HEK293 (cell line): ENCODE results near the gene PCBP3.

Experiments
- CTCF ChIA-PET: fragments of 350-600 bp; formaldehyde crosslinking; extraction: SDS; loops from one replicate; lab custom pipeline; 2021; ENCODE audit warnings: antibody characterized with exemption; lab: Yijun Ruan, JAX
- POLR2A ChIA-PET: fragments of 300-600 bp; formaldehyde crosslinking; extraction: SDS; loops from one replicate; lab custom pipeline; 2020; ENCODE audit warnings: antibody characterized with exemption, inconsistent platforms; lab: Yijun Ruan, JAX
- H3K27ac ChIP-seq: fragments of 200-500 bp; sonication (Bioruptor generic); 2 replicates; pipeline ENCODE4 v1.5.1; 2014; ENCODE audit warnings: low read depth, low read length, control low read depth, inconsistent platforms; ENCODE audit errors: extremely low read depth
- H3K36me3 ChIP-seq, 2 experiments: fragments of 200-500 bp in 1 of 2; sonication (Bioruptor generic) in 1 of 2; 1 replicate in 1 of 2; 2 replicates in 1 of 2; pipeline ENCODE4 v1.5.1; 2014 to 2017; ENCODE audit warnings: inconsistent platforms in 2 of 2, low read length in 2 of 2; ENCODE audit not compliant: control insufficient read depth in 2 of 2, insufficient read depth in 1 of 2
- H3K4me1 ChIP-seq: fragments of 200-500 bp; sonication (Bioruptor generic); 2 replicates; pipeline ENCODE4 v1.5.1; 2014; ENCODE audit warnings: mild to moderate bottlenecking, low read length, inconsistent platforms; ENCODE audit not compliant: control insufficient read depth, insufficient read depth
- H3K4me3 ChIP-seq: 2 replicates; pipeline ENCODE4 v1.5.1; 2011; ENCODE audit warnings: low read depth, mild to moderate bottlenecking, control low read depth, low read length, moderate library complexity
- H3K9me3 ChIP-seq: fragments of 200-500 bp; sonication (Bioruptor generic); 2 replicates; pipeline ENCODE4 v1.5.1; 2014; ENCODE audit warnings: low read depth, low read length, inconsistent platforms; ENCODE audit not compliant: control insufficient read depth, insufficient read depth
- GLIS1 ChIP-seq: fragments of 450-650 bp; formaldehyde crosslinking; IDR thresholded peaks from 2 replicates; pipeline ENCODE4 v1.5.1; 2016; ENCODE audit warnings: missing biosample characterization, missing genetic modification characterization
- HOXD13 ChIP-seq: sonication (generic); formaldehyde crosslinking; IDR thresholded peaks from 2 replicates; pipeline ENCODE4 v1.8.0; 2022; ENCODE audit warnings: missing genetic modification reagents, borderline replicate concordance
- MEIS1 ChIP-seq: sonication (generic); formaldehyde crosslinking; IDR thresholded peaks from 2 replicates; pipeline ENCODE4 v1.8.1; 2022; ENCODE audit warnings: missing genetic modification reagents, mild to moderate bottlenecking, borderline replicate concordance
- MZF1 ChIP-seq: fragments of 450-650 bp; formaldehyde crosslinking; IDR thresholded peaks from 2 replicates; pipeline ENCODE4 v1.5.1; 2017; ENCODE audit warnings: missing biosample characterization, missing genetic modification characterization, borderline replicate concordance
- RBAK ChIP-seq: fragments of 450-650 bp; formaldehyde crosslinking; IDR thresholded peaks from 2 replicates; pipeline ENCODE4 v1.5.1; 2016; ENCODE audit warnings: missing biosample characterization, missing genetic modification characterization
- SP3 ChIP-seq: fragments of 450-650 bp; formaldehyde crosslinking; IDR thresholded peaks from 2 replicates; pipeline ENCODE4 v1.5.1; 2016; ENCODE audit warnings: missing biosample characterization, missing genetic modification characterization
- TCF7L2 ChIP-seq: IDR thresholded peaks from 2 replicates; pipeline ENCODE4 v1.6.1; 2011; ENCODE audit warnings: low read depth, mild to moderate bottlenecking, inconsistent platforms, low read length, moderate library complexity, borderline replicate concordance
- ZBTB10 ChIP-seq: fragments of 450-650 bp; formaldehyde crosslinking; IDR thresholded peaks from 2 replicates; pipeline ENCODE4 v1.5.1; 2016; ENCODE audit warnings: missing biosample characterization, missing genetic modification characterization
- ZBTB20 ChIP-seq: fragments of 450-650 bp; formaldehyde crosslinking; IDR thresholded peaks from 2 replicates; pipeline ENCODE4 v1.5.1; 2016; ENCODE audit warnings: missing biosample characterization, missing genetic modification characterization
- ZEB2 ChIP-seq: fragments of 450-650 bp; formaldehyde crosslinking; IDR thresholded peaks from 2 replicates; pipeline ENCODE4 v1.5.1; 2016; ENCODE audit warnings: missing biosample characterization, missing genetic modification characterization
- ZFP41 ChIP-seq: fragments of 450-650 bp; formaldehyde crosslinking; IDR thresholded peaks from 2 replicates; pipeline ENCODE4 v1.5.1; 2016; ENCODE audit warnings: missing biosample characterization, missing genetic modification characterization, borderline replicate concordance
- ZNF112 ChIP-seq: fragments of 450-650 bp; formaldehyde crosslinking; IDR thresholded peaks from 2 replicates; pipeline ENCODE4 v1.5.0; 2017; ENCODE audit warnings: missing biosample characterization, missing genetic modification characterization
- ZNF138 ChIP-seq: fragments of 450-650 bp; formaldehyde crosslinking; IDR thresholded peaks from 2 replicates; pipeline ENCODE4 v1.5.1; 2016; ENCODE audit warnings: missing biosample characterization, missing genetic modification characterization, borderline replicate concordance
- ZNF169 ChIP-seq: fragments of 450-650 bp; formaldehyde crosslinking; IDR thresholded peaks from 2 replicates; pipeline ENCODE4 v1.5.1; 2016; ENCODE audit warnings: missing biosample characterization, missing genetic modification characterization
- ZNF174 ChIP-seq: fragments of 450-650 bp; formaldehyde crosslinking; IDR thresholded peaks from 2 replicates; pipeline ENCODE4 v1.5.0; 2017; ENCODE audit warnings: missing biosample characterization, mild to moderate bottlenecking, missing genetic modification characterization
- ZNF2 ChIP-seq: fragments of 450-650 bp; formaldehyde crosslinking; IDR thresholded peaks from 2 replicates; pipeline ENCODE4 v1.5.1; 2016; ENCODE audit warnings: missing biosample characterization, missing genetic modification characterization
- ZNF449 ChIP-seq: fragments of 450-650 bp; formaldehyde crosslinking; IDR thresholded peaks from 2 replicates; pipeline ENCODE4 v1.5.1; 2017; ENCODE audit warnings: missing biosample characterization, mild to moderate bottlenecking, missing genetic modification characterization, moderate library complexity
- ZNF585B ChIP-seq: fragments of 450-650 bp; formaldehyde crosslinking; IDR thresholded peaks from 2 replicates; pipeline ENCODE4 v1.5.1; 2016; ENCODE audit warnings: missing biosample characterization, missing genetic modification characterization
- ZNF596 ChIP-seq: fragments of 450-650 bp; IDR thresholded peaks from 2 replicates; pipeline ENCODE4 v1.5.0; 2018; ENCODE audit warnings: missing biosample characterization, mild to moderate bottlenecking, missing genetic modification characterization, moderate library complexity
- ZNF623 ChIP-seq: fragments of 450-650 bp; formaldehyde crosslinking; IDR thresholded peaks from 2 replicates; pipeline ENCODE4 v1.5.1; 2016; ENCODE audit warnings: missing biosample characterization, missing genetic modification characterization
- ZNF624 ChIP-seq: fragments of 450-650 bp; formaldehyde crosslinking; IDR thresholded peaks from 2 replicates; pipeline ENCODE4 v1.5.1; 2017; ENCODE audit warnings: missing biosample characterization, missing genetic modification characterization
- ZNF777 ChIP-seq: fragments of 450-650 bp; formaldehyde crosslinking; IDR thresholded peaks from 2 replicates; pipeline ENCODE4 v1.5.1; 2017; ENCODE audit warnings: missing biosample characterization, missing genetic modification characterization, borderline replicate concordance
- ZNF837 ChIP-seq: fragments of 450-650 bp; formaldehyde crosslinking; IDR thresholded peaks from 2 replicates; pipeline ENCODE4 v1.5.1; 2016; ENCODE audit warnings: missing biosample characterization, missing genetic modification characterization
- ZSCAN4 ChIP-seq: fragments of 450-650 bp; formaldehyde crosslinking; IDR thresholded peaks from 2 replicates; pipeline ENCODE4 v1.5.1; 2017; ENCODE audit warnings: missing biosample characterization, missing genetic modification characterization
- TF ChIP-seq, protein P1 (sequence below): fragments of 450-650 bp; formaldehyde crosslinking; IDR thresholded peaks from 2 replicates; pipeline ENCODE4 v1.5.1; 2016; ENCODE audit warnings: missing biosample characterization, missing genetic modification characterization
- TF ChIP-seq, protein P2 (sequence below): fragments of 450-650 bp; formaldehyde crosslinking; IDR thresholded peaks from 2 replicates; pipeline ENCODE4 v1.5.0; 2017; ENCODE audit warnings: missing biosample characterization, missing genetic modification characterization, borderline replicate concordance

Gene PCBP3

GRCh38 chr21:45836694-45837670, 193.5 kb downstream of the PCBP3 start:
- TF ChIP-seq MEIS1: no peak
- no peak for TF ChIP-seq ZNF169
- TF ChIP-seq ZNF174 (tag by site-specific recombination): no peak
- no peak for TF ChIP-seq TCF7L2
- no peak for TF ChIP-seq ZNF138 (tag by site-specific recombination)
- TF ChIP-seq ZNF623: no peak
- no peak for TF ChIP-seq ZNF596 (tag by site-specific recombination)
- no peak for TF ChIP-seq SP3 (tag by site-specific recombination)
- TF ChIP-seq ZNF585B (tag by site-specific recombination): no peak
- no peak for TF ChIP-seq ZFP41 (tag by site-specific recombination)
- TF ChIP-seq GLIS1 (tag by site-specific recombination): no peak
- no peak for TF ChIP-seq ZNF449 (tag by site-specific recombination)
- TF ChIP-seq, protein P1, sequence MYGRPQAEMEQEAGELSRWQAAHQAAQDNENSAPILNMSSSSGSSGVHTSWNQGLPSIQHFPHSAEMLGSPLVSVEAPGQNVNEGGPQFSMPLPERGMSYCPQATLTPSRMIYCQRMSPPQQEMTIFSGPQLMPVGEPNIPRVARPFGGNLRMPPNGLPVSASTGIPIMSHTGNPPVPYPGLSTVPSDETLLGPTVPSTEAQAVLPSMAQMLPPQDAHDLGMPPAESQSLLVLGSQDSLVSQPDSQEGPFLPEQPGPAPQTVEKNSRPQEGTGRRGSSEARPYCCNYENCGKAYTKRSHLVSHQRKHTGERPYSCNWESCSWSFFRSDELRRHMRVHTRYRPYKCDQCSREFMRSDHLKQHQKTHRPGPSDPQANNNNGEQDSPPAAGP (tag by site-specific recombination): no peak
- TF ChIP-seq, protein P2, sequence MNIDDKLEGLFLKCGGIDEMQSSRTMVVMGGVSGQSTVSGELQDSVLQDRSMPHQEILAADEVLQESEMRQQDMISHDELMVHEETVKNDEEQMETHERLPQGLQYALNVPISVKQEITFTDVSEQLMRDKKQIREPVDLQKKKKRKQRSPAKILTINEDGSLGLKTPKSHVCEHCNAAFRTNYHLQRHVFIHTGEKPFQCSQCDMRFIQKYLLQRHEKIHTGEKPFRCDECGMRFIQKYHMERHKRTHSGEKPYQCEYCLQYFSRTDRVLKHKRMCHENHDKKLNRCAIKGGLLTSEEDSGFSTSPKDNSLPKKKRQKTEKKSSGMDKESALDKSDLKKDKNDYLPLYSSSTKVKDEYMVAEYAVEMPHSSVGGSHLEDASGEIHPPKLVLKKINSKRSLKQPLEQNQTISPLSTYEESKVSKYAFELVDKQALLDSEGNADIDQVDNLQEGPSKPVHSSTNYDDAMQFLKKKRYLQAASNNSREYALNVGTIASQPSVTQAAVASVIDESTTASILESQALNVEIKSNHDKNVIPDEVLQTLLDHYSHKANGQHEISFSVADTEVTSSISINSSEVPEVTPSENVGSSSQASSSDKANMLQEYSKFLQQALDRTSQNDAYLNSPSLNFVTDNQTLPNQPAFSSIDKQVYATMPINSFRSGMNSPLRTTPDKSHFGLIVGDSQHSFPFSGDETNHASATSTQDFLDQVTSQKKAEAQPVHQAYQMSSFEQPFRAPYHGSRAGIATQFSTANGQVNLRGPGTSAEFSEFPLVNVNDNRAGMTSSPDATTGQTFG (tag by site-specific recombination): no peak
- no peak for TF ChIP-seq ZNF624
- TF ChIP-seq ZBTB20 (tag by site-specific recombination): no peak
- no peak for TF ChIP-seq ZNF2 (tag by site-specific recombination)
- no peak for TF ChIP-seq HOXD13 (CRISPR knock-in tag)
- Histone ChIP-seq H3K4me3 (no peak overlapping the region), H3K4me1 (no peaks in the 10 kb centered on the region), H3K27ac (no peak overlapping the region), H3K9me3 (no peaks in the 10 kb centered on the region), H3K36me3 (no peaks in the 10 kb centered on the region)
- ChIA-PET CTCF (interaction anchor here (0.6 kb wide), 1 partner anchor 64 kb away, joined by 3 read pairs; no protein-coding TSS in a partner anchor), POLR2A (no interaction called here)

- ChIA-PET CTCF (interaction anchor here (0.6 kb wide), 1 partner anchor 65 kb away, joined by 3 read pairs; no protein-coding TSS in a partner anchor), POLR2A (no interaction called here)
- Histone ChIP-seq H3K36me3 (no peaks in the 10 kb centered on the region), H3K4me1 (no peaks in the 10 kb centered on the region), H3K27ac (no peak overlapping the region), H3K4me3 (no peak overlapping the region), H3K9me3 (no peaks in the 10 kb centered on the region)
- TF ChIP-seq ZBTB10 (tag by site-specific recombination) (no peak), ZEB2 (no peak), ZSCAN4 (tag by site-specific recombination) (no peak), MZF1 (tag by site-specific recombination) (no peak), RBAK (no peak), GLIS1 (tag by site-specific recombination) (no peak), ZNF837 (no peak), ZNF777 (tag by site-specific recombination) (no peak), ZNF112 (tag by site-specific recombination) (no peak)
Measured at GRCh38 chr21:45837936-45838335, 194.4 kb downstream of the PCBP3 start.
